ENCODE data around the gene UBE2K. TPM values are rescaled to one million over a fixed set of nuclear protein-coding genes. Genes with fewer than 3 reads are reported as not detected.

Gene UBE2K
- total RNA-seq, 1 donor from 2014 or later = 87.5 TPM

DNA sequence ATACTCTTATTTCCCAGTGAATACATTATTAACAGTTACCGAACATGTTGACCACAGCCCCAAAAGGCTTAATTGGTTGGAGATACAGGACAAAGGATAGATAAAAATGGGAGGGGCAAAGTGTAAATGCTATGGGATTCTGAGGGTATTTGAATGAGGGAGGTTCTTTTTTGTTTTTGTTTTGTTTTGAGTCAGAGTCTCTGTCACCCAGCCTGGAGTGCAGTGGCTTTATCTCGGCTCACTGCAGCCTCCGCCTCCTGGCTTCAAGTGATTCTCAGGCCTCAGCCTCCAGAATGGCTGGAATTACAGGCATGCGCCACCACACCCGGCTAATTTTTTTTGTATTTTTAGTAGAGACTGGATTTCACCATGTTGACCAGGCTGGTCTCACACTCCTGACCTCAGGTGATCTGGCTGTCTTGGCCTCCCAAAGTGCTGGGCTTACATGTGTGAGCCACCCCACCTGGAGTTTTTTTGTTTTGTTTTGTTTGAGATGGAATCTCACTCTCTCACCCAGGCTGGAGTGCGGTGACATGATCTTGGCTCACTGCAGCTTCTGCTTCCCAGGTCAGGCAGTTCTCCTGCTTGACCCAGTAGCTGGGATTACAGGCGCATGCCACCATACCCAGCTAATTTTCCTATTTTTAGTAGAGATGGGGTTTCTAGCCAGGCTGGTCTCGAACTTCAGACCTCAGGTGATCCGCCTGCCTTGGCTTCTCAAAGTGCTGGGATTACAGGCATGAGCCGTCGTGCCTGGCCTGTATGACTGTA is 9.0 kb downstream of the UBE2K start:
- no peaks in the 10 kb centered on the region for H3K9me3 Mint-ChIP-seq (ENCODE audit: low read depth)
- H3K4me3 Mint-ChIP-seq (ENCODE audit: unreplicated experiment) = no peak overlapping the region
- peak overlapping the region; percentile 93 for H3K27ac Mint-ChIP-seq (ENCODE audit: unreplicated experiment)
- TF ChIP-seq, protein P1, sequence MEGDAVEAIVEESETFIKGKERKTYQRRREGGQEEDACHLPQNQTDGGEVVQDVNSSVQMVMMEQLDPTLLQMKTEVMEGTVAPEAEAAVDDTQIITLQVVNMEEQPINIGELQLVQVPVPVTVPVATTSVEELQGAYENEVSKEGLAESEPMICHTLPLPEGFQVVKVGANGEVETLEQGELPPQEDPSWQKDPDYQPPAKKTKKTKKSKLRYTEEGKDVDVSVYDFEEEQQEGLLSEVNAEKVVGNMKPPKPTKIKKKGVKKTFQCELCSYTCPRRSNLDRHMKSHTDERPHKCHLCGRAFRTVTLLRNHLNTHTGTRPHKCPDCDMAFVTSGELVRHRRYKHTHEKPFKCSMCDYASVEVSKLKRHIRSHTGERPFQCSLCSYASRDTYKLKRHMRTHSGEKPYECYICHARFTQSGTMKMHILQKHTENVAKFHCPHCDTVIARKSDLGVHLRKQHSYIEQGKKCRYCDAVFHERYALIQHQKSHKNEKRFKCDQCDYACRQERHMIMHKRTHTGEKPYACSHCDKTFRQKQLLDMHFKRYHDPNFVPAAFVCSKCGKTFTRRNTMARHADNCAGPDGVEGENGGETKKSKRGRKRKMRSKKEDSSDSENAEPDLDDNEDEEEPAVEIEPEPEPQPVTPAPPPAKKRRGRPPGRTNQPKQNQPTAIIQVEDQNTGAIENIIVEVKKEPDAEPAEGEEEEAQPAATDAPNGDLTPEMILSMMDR (IDR thresholded peaks at IDR 0.05) = no peak
- H3K4me1 Mint-ChIP-seq (ENCODE audit: low read depth) = peaks cover 49% of the 10 kb centered on the region
- DNase-seq (ENCODE audit: low spot score) = no peak
- no peaks in the 10 kb centered on the region for H3K36me3 Mint-ChIP-seq (ENCODE audit: low read depth)
- H3K27me3 Mint-ChIP-seq (ENCODE audit: low read depth) = no peaks in the 10 kb centered on the region

DNA sequence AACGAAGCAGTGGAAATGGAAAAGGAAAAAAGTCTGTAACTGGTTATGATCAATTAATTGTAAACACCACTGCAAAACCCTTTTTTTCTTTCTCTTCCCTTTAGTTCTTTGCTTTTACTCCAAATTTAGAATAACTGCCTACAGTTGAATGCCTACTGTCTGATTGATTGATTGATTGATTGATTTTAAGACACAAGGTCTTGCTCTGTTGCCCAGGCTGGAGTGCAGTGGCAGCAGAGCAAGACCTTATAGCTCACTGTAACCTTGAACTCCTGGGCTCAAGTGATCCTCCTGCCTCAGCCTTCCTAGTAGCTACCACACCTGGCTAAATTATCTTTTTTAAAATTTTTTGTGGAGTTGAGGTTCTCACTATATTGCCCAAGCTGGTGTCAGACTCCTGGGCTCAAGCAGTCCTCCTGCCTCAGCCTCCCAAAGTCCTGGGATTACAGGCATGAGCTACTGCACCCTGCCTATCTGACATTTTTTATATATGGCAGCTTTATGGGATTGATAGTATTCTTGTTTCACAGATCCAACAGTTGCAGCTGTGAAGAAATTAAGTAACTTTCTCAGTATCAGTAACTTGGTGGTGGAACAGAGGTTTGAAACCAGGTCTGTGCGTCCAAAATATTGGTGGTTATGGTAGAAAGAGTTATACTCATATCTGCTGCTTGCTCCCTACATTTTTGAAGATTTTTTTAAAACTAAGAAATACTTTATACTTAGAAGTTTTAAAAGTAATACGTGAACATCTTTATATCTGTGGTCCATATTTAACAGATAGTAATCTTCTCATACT is 12.4 kb downstream of the UBE2K start:
- TF ChIP-seq, protein P1 (IDR thresholded peaks at IDR 0.05) = no peak
- H3K27ac Mint-ChIP-seq (ENCODE audit: unreplicated experiment) = peak overlapping the region; percentile 82
- no peak overlapping the region for H3K4me3 Mint-ChIP-seq (ENCODE audit: unreplicated experiment)
- H3K4me1 Mint-ChIP-seq (ENCODE audit: low read depth) = peaks cover 65% of the 10 kb centered on the region
- H3K9me3 Mint-ChIP-seq (ENCODE audit: low read depth) = no peaks in the 10 kb centered on the region
- H3K27me3 Mint-ChIP-seq (ENCODE audit: low read depth) = no peaks in the 10 kb centered on the region
- DNase-seq (ENCODE audit: low spot score) = no peak
- no peaks in the 10 kb centered on the region for H3K36me3 Mint-ChIP-seq (ENCODE audit: low read depth)

DNA sequence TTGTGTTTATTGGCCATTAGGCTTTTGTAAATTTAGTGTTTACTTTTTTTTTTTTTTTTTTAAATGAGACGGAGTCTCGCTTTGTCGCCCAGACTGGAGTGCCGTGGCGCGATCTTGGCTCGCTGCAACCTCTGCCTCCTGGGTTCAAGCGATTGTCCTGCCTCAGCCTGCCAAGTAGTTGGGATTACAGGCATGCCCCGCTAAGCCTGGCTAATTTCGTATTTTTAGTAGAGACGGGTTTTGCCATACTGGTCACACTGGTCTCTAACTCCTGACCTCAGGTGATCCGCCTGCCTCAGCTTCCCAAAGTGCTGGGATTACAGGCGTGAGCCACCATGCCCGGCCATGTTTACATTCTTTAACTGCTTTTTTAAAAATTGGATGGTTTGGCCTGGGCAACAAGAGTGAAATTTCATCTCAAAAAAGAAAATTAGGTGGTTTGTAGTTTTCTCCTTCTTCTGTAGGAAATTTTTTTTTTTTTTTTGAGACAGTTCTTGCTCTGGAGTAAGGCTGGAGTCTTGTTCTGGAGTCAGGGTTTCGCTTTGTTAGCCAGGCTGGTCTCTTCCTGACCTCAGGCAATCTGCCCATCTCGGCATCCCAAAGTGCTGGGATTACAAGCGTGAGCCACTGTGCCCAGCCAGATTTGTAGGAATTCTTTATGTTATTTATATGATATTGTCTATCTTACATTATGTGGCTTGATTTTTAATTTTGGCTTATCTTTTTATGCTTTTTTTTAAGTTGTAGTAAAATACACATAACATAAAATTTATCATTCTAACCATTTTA is 15.1 kb downstream of the UBE2K start:
- Mint-ChIP-seq H3K27ac (ENCODE audit: unreplicated experiment) (peak overlapping the region; percentile 97), H3K36me3 (ENCODE audit: low read depth) (peaks cover 4% of the 10 kb centered on the region), H3K4me3 (ENCODE audit: unreplicated experiment) (peak overlapping the region; percentile 22), H3K27me3 (ENCODE audit: low read depth) (no peaks in the 10 kb centered on the region), H3K4me1 (ENCODE audit: low read depth) (peaks cover 57% of the 10 kb centered on the region), H3K9me3 (ENCODE audit: low read depth) (no peaks in the 10 kb centered on the region)
- TF ChIP-seq, protein P1 (IDR thresholded peaks at IDR 0.05) = no peak
- no peak for DNase-seq (ENCODE audit: low spot score)

DNA sequence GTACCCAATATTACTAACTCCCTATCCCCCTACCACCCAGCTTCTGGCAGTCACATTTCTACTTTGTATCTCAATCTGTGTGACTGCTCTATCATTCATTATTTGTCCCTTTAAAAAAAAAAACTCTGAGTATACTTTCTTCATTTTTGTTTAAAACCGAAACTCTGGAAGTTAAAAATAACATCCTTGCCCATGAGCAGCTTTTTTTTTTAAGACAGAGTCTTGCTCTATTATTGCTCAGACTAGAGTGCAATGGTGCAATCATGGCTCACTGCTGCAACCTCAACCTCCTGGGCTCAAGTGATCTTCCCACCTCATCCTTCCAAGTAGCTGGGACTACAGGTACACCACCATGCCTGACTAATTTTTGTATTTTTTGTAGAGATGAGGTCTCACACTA is 15.8 kb downstream of the UBE2K start:
- Mint-ChIP-seq H3K9me3 (ENCODE audit: low read depth) (no peaks in the 10 kb centered on the region), H3K36me3 (ENCODE audit: low read depth) (peaks cover 4% of the 10 kb centered on the region), H3K4me1 (ENCODE audit: low read depth) (peaks cover 50% of the 10 kb centered on the region), H3K27me3 (ENCODE audit: low read depth) (no peaks in the 10 kb centered on the region), H3K27ac (ENCODE audit: unreplicated experiment) (peak overlapping the region; percentile 97), H3K4me3 (ENCODE audit: unreplicated experiment) (peak overlapping the region; percentile 22)
- TF ChIP-seq, protein P1 (IDR thresholded peaks at IDR 0.05) = no peak
- no peak for DNase-seq (ENCODE audit: low spot score)

DNA sequence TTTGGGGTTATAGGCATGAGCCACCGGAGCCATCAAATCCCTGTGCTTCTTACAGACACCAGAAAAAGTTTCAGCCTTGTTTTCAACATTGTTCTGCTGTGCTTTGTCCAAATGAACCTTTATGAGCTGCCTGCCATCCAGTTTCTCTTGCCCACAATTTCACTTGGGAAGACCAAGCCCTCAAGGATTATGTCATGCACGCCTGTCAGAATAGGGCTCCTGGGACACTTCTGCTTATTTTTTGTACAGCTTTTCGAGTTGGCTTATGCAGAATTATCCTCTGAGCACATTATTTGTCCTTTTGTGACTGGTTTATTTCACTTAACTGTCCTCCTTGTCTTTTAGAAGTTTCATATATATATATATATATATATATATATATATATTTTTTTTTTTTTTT is 16.2 kb downstream of the UBE2K start:
- DNase-seq (ENCODE audit: low spot score) = no peak
- H3K9me3 Mint-ChIP-seq (ENCODE audit: low read depth) = no peaks in the 10 kb centered on the region
- H3K27ac Mint-ChIP-seq (ENCODE audit: unreplicated experiment) = peak overlapping the region; percentile 97
- H3K4me3 Mint-ChIP-seq (ENCODE audit: unreplicated experiment) = peak overlapping the region; percentile 22
- peaks cover 49% of the 10 kb centered on the region for H3K4me1 Mint-ChIP-seq (ENCODE audit: low read depth)
- peaks cover 4% of the 10 kb centered on the region for H3K36me3 Mint-ChIP-seq (ENCODE audit: low read depth)
- TF ChIP-seq, protein P1 (IDR thresholded peaks at IDR 0.05) = no peak
- H3K27me3 Mint-ChIP-seq (ENCODE audit: low read depth) = no peaks in the 10 kb centered on the region
